ENCODE data around the gene PAK1IP1.
A peak's percentile ranks its signal among the peaks of the same experiment; 100 is the strongest.
"Not testable (repeated sequence)": the region's sequence is repeated elsewhere in the genome, so short reads cannot be mapped to it uniquely, and the experiment has no call there.

PAK1IP1 gene

GRCh38 chr6:10694302-10695085 is at the start of gene PAK1IP1, which contains the start of gene C6orf52:
TSS of gene PAK1IP1 (plus strand) at chr6:10694972. CDS start at chr6:10694986, 14 bp downstream.
TSS of gene C6orf52 (minus strand) at chr6:10694616. CDS start at chr6:10687550, 7,066 bp downstream.
- no peaks in the 10 kb centered on the region for H3K27me3 ChIP-seq (ENCODE audit: control insufficient read depth in 2 of 2, insufficient read depth in 2 of 2, low read length in 2 of 2)
- peak within 1 kb of the TSS; percentile 94 to 100 for H3K4me3 ChIP-seq (ENCODE audit: low read length in 2 of 2)
- peaks cover 9 to 14% of the 10 kb centered on the region in 2 donors for H3K36me3 ChIP-seq (ENCODE audit: control insufficient read depth in 2 of 2, insufficient read depth in 2 of 2, low read length in 2 of 2)
- no peaks in the 10 kb centered on the region for H3K9me3 ChIP-seq (ENCODE audit: control insufficient read depth in 2 of 2, low read length in 2 of 2)
- H3K27ac ChIP-seq (ENCODE audit: low read depth in 2 of 2, low read length in 2 of 2), result peak within 1 kb of the TSS; percentile 94 to 97
- H3K4me1 ChIP-seq (ENCODE audit: control insufficient read depth in 2 of 2, insufficient read depth in 2 of 2, low read length in 2 of 2), result peaks cover 12 to 13% of the 10 kb centered on the region in 2 donors
- peak within 1 kb of the TSS; percentile 90 to 96 for H3K9ac ChIP-seq (ENCODE audit: low read depth in 1 of 2, low read length in 2 of 2)

- no peaks in the 10 kb centered on the region for H3K27me3 ChIP-seq (ENCODE audit: control insufficient read depth in 2 of 2, insufficient read depth in 2 of 2, low read length in 2 of 2)
- H3K9ac ChIP-seq (ENCODE audit: low read depth in 1 of 2, low read length in 2 of 2), result no peak overlapping the region
- no peaks in the 10 kb centered on the region for H3K36me3 ChIP-seq (ENCODE audit: control insufficient read depth in 2 of 2, insufficient read depth in 2 of 2, low read length in 2 of 2)
- no peaks in the 10 kb centered on the region for H3K9me3 ChIP-seq (ENCODE audit: control insufficient read depth in 2 of 2, low read length in 2 of 2)
- no peaks in the 10 kb centered on the region for H3K4me1 ChIP-seq (ENCODE audit: control insufficient read depth in 2 of 2, insufficient read depth in 2 of 2, low read length in 2 of 2)
- H3K27ac ChIP-seq (ENCODE audit: low read depth in 2 of 2, low read length in 2 of 2), result no peak overlapping the region
- H3K4me3 ChIP-seq (ENCODE audit: low read length in 2 of 2), result no peak overlapping the region
These were observed 39.2 kb upstream of the PAK1IP1 start for GRCh38 chr6:10655508-10656055.

GRCh38 chr6:10658910-10659698 is 35.7 kb upstream of the PAK1IP1 start:
- peaks cover 0 to 3% of the 10 kb centered on the region in 2 donors for H3K27me3 ChIP-seq (ENCODE audit: control insufficient read depth in 2 of 2, insufficient read depth in 2 of 2, low read length in 2 of 2)
- no peak overlapping the region for H3K27ac ChIP-seq (ENCODE audit: low read depth in 2 of 2, low read length in 2 of 2)
- H3K9me3 ChIP-seq (ENCODE audit: control insufficient read depth in 2 of 2, low read length in 2 of 2), result no peaks in the 10 kb centered on the region
- no peak overlapping the region for H3K9ac ChIP-seq (ENCODE audit: low read depth in 1 of 2, low read length in 2 of 2)
- H3K4me1 ChIP-seq (ENCODE audit: control insufficient read depth in 2 of 2, insufficient read depth in 2 of 2, low read length in 2 of 2), result no peaks in the 10 kb centered on the region
- H3K4me3 ChIP-seq (ENCODE audit: low read length in 2 of 2), result peak overlapping the region in 1 of 2 donors; percentile 57
- no peaks in the 10 kb centered on the region for H3K36me3 ChIP-seq (ENCODE audit: control insufficient read depth in 2 of 2, insufficient read depth in 2 of 2, low read length in 2 of 2)

GRCh38 chr6:10659699-10660348 is 34.9 kb upstream of the PAK1IP1 start:
- H3K9ac ChIP-seq (ENCODE audit: low read depth in 1 of 2, low read length in 2 of 2), result no peak overlapping the region
- H3K27me3 ChIP-seq (ENCODE audit: control insufficient read depth in 2 of 2, insufficient read depth in 2 of 2, low read length in 2 of 2), result peaks cover 0 to 3% of the 10 kb centered on the region in 2 donors
- no peaks in the 10 kb centered on the region for H3K36me3 ChIP-seq (ENCODE audit: control insufficient read depth in 2 of 2, insufficient read depth in 2 of 2, low read length in 2 of 2)
- no peak overlapping the region for H3K27ac ChIP-seq (ENCODE audit: low read depth in 2 of 2, low read length in 2 of 2)
- H3K9me3 ChIP-seq (ENCODE audit: control insufficient read depth in 2 of 2, low read length in 2 of 2), result no peaks in the 10 kb centered on the region
- no peaks in the 10 kb centered on the region for H3K4me1 ChIP-seq (ENCODE audit: control insufficient read depth in 2 of 2, insufficient read depth in 2 of 2, low read length in 2 of 2)
- H3K4me3 ChIP-seq (ENCODE audit: low read length in 2 of 2), result peak overlapping the region in 1 of 2 donors; percentile 57

GRCh38 chr6:10660431-10661191 is 34.2 kb upstream of the PAK1IP1 start:
- H3K4me1 ChIP-seq (ENCODE audit: control insufficient read depth in 2 of 2, insufficient read depth in 2 of 2, low read length in 2 of 2); H3K9me3 ChIP-seq (ENCODE audit: control insufficient read depth in 2 of 2, low read length in 2 of 2); H3K27ac ChIP-seq (ENCODE audit: low read depth in 2 of 2, low read length in 2 of 2); H3K4me3 ChIP-seq (ENCODE audit: low read length in 2 of 2); H3K36me3 ChIP-seq (ENCODE audit: control insufficient read depth in 2 of 2, insufficient read depth in 2 of 2, low read length in 2 of 2); H3K9ac ChIP-seq (ENCODE audit: low read depth in 1 of 2, low read length in 2 of 2); H3K27me3 ChIP-seq (ENCODE audit: control insufficient read depth in 2 of 2, insufficient read depth in 2 of 2, low read length in 2 of 2): not testable (repeated sequence)

GRCh38 chr6:10662207-10662606 is 32.6 kb upstream of the PAK1IP1 start:
- Histone ChIP-seq H3K4me3 (ENCODE audit: low read length in 2 of 2) (no peak overlapping the region), H3K4me1 (ENCODE audit: control insufficient read depth in 2 of 2, insufficient read depth in 2 of 2, low read length in 2 of 2) (no peaks in the 10 kb centered on the region), H3K36me3 (ENCODE audit: control insufficient read depth in 2 of 2, insufficient read depth in 2 of 2, low read length in 2 of 2) (no peaks in the 10 kb centered on the region), H3K9ac (ENCODE audit: low read depth in 1 of 2, low read length in 2 of 2) (no peak overlapping the region), H3K27me3 (ENCODE audit: control insufficient read depth in 2 of 2, insufficient read depth in 2 of 2, low read length in 2 of 2) (peaks cover 0 to 3% of the 10 kb centered on the region in 2 donors), H3K27ac (ENCODE audit: low read depth in 2 of 2, low read length in 2 of 2) (no peak overlapping the region), H3K9me3 (ENCODE audit: control insufficient read depth in 2 of 2, low read length in 2 of 2) (no peaks in the 10 kb centered on the region)

GRCh38 chr6:10662742-10663141 is 32.0 kb upstream of the PAK1IP1 start:
- no peak overlapping the region for H3K9ac ChIP-seq (ENCODE audit: low read depth in 1 of 2, low read length in 2 of 2)
- no peaks in the 10 kb centered on the region for H3K36me3 ChIP-seq (ENCODE audit: control insufficient read depth in 2 of 2, insufficient read depth in 2 of 2, low read length in 2 of 2)
- peaks cover 0 to 3% of the 10 kb centered on the region in 2 donors for H3K27me3 ChIP-seq (ENCODE audit: control insufficient read depth in 2 of 2, insufficient read depth in 2 of 2, low read length in 2 of 2)
- no peaks in the 10 kb centered on the region for H3K4me1 ChIP-seq (ENCODE audit: control insufficient read depth in 2 of 2, insufficient read depth in 2 of 2, low read length in 2 of 2)
- no peak overlapping the region for H3K4me3 ChIP-seq (ENCODE audit: low read length in 2 of 2)
- no peak overlapping the region for H3K27ac ChIP-seq (ENCODE audit: low read depth in 2 of 2, low read length in 2 of 2)
- no peaks in the 10 kb centered on the region for H3K9me3 ChIP-seq (ENCODE audit: control insufficient read depth in 2 of 2, low read length in 2 of 2)

- H3K36me3 ChIP-seq (ENCODE audit: control insufficient read depth in 2 of 2, insufficient read depth in 2 of 2, low read length in 2 of 2); H3K27ac ChIP-seq (ENCODE audit: low read depth in 2 of 2, low read length in 2 of 2); H3K4me3 ChIP-seq (ENCODE audit: low read length in 2 of 2); H3K27me3 ChIP-seq (ENCODE audit: control insufficient read depth in 2 of 2, insufficient read depth in 2 of 2, low read length in 2 of 2); H3K9me3 ChIP-seq (ENCODE audit: control insufficient read depth in 2 of 2, low read length in 2 of 2); H3K4me1 ChIP-seq (ENCODE audit: control insufficient read depth in 2 of 2, insufficient read depth in 2 of 2, low read length in 2 of 2); H3K9ac ChIP-seq (ENCODE audit: low read depth in 1 of 2, low read length in 2 of 2): not testable (repeated sequence)
These were observed 29.2 kb upstream of the PAK1IP1 start for GRCh38 chr6:10665595-10665994.

GRCh38 chr6:10668126-10668917 is 26.4 kb upstream of the PAK1IP1 start:
- H3K9ac ChIP-seq (ENCODE audit: low read depth in 1 of 2, low read length in 2 of 2), result no peak overlapping the region
- H3K9me3 ChIP-seq (ENCODE audit: control insufficient read depth in 2 of 2, low read length in 2 of 2), result no peaks in the 10 kb centered on the region
- H3K27ac ChIP-seq (ENCODE audit: low read depth in 2 of 2, low read length in 2 of 2), result no peak overlapping the region
- H3K4me1 ChIP-seq (ENCODE audit: control insufficient read depth in 2 of 2, insufficient read depth in 2 of 2, low read length in 2 of 2), result no peaks in the 10 kb centered on the region
- peaks cover 0 to 4% of the 10 kb centered on the region in 2 donors for H3K27me3 ChIP-seq (ENCODE audit: control insufficient read depth in 2 of 2, insufficient read depth in 2 of 2, low read length in 2 of 2)
- H3K36me3 ChIP-seq (ENCODE audit: control insufficient read depth in 2 of 2, insufficient read depth in 2 of 2, low read length in 2 of 2), result no peaks in the 10 kb centered on the region
- H3K4me3 ChIP-seq (ENCODE audit: low read length in 2 of 2), result no peak overlapping the region

Data from mucosa of rectum (tissue), 2 donors.